LNCaP clone FGC (cell line): ENCODE results near the gene CNIH2.

Source experiments
- DNase-seq: peaks from one replicate; pipeline ENCODE4 v3.0.0-alpha.2; 2011; ENCODE audit warnings: low read depth
- H3K4me3 ChIP-seq: 2 replicates; pipeline ENCODE4 v1.5.1; 2011; ENCODE audit warnings: mild to moderate bottlenecking, low read depth, low read length, control low read depth
- TF ChIP-seq, protein P1 (sequence below): IDR thresholded peaks from 2 replicates; pipeline ENCODE4 v1.5.1; 2012; ENCODE audit warnings: mild to moderate bottlenecking; ENCODE audit not compliant: control insufficient read depth, insufficient read depth; ENCODE audit errors: extremely low read depth

CNIH2 gene

DNA sequence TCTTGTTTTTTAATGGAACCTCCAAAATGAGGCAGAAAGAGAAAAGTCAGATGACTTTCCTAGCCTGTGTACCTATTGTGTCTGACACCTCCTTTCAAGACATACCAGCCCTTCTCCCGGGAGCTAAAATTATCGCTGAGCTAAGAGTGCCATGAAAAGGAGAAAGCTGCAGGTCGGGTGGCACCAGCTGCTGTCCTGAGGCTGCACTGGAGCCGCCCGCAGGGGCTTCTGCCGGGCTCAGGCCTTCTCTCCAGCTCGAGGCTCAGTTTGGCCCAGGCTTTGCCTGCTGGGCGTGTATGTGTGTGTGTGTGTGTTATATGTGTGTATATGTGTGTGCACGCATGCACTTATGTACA, 37.2 kb upstream of the CNIH2 start:
- TF ChIP-seq, protein P1, sequence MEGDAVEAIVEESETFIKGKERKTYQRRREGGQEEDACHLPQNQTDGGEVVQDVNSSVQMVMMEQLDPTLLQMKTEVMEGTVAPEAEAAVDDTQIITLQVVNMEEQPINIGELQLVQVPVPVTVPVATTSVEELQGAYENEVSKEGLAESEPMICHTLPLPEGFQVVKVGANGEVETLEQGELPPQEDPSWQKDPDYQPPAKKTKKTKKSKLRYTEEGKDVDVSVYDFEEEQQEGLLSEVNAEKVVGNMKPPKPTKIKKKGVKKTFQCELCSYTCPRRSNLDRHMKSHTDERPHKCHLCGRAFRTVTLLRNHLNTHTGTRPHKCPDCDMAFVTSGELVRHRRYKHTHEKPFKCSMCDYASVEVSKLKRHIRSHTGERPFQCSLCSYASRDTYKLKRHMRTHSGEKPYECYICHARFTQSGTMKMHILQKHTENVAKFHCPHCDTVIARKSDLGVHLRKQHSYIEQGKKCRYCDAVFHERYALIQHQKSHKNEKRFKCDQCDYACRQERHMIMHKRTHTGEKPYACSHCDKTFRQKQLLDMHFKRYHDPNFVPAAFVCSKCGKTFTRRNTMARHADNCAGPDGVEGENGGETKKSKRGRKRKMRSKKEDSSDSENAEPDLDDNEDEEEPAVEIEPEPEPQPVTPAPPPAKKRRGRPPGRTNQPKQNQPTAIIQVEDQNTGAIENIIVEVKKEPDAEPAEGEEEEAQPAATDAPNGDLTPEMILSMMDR, result no peak
- H3K4me3 ChIP-seq, result no peak overlapping the region
- DNase-seq, result no peak

DNA sequence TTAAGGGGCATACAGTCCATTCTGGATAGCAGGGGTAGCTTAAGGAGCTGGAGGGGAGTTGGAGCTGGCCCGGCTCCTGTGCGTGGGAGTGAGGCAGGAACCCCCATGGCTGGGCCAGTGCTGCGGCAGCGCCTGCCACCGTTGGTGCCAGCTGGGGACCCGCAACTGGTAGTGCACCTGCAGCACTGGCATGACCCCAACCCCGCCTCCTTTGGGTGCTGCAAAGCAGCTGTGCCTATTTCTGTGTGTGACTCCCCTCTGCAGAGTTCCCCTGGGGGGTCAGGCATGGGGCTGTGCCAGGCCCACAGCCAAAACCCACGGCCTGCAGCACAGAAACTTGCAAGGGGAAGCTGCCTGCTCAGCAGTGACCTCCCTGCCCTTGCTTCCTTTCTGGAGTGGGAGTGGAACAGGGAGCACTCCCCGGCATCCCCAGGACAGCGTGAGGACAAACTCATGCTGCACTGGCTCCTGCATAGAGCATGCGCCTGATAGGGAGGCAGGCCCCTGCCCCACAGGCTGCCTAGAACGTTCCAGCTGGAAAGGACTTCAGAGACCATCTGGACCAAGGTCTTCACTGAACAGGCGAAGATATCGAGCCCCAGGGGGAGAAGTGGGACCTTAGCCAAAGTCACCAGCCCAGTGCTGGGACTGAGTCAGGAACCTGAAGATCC, 35.7 kb upstream of the CNIH2 start:
- no peak for DNase-seq
- H3K4me3 ChIP-seq, result no peak overlapping the region
- TF ChIP-seq, protein P1, result no peak

DNA sequence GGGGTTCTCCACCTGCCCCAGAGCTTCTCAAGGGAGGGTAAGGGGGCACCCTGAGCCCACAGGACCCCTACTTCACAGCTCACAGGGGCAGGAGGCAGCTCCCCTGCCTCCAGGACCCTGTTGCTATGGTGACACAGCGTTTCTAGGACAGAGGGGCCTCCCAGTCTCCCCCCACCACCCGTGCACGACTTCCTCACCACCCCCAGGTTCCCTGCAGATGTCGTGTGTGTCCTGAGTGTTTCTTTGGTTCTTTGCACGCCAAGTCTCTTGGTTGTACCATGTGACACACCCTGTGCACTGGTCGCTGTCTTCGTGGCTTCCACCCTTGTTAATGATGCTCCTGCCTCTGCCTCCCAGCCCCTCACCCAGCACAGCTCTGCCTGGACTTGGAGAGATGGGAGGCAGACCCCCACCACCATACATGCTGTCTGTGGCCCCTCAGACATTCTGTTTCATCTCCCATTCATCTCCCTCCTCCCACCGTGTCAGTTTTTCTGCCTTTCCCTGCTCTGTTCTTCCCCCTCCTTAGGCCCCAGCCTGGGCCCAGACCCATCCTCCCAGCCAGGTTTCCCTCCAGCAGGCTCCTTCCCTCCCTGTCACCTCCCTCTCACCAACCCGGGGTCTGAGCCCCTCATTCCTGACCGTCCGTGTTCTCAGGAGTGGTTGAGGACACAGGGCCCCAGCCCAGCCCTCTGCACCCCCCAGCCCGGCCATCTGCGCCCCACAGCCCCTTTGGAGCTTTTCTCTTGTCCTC, 34.0 kb upstream of the CNIH2 start:
- H3K4me3 ChIP-seq, result no peak overlapping the region
- DNase-seq, result no peak
- TF ChIP-seq, protein P1, result no peak

DNA sequence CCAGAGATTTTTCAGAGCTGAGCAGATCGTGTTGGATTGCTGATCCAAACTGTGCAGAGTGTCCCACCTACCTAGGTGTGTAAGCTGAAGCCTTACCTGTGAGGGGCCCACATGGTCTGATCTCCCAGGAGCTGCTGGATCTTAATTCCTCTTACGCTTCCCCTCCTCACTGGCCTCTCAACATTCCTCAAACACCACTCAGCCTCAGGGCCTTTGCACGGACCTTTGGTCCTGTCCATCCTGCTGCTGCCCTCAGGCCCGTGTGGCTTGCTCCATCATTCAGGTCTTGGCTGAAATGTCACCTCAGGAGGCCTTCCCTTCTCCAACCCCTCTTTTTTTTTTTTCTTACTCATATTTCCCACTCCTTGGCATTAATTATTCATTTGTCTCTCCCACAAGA, 30.7 kb upstream of the CNIH2 start:
- TF ChIP-seq, protein P1, result no peak
- H3K4me3 ChIP-seq, result no peak overlapping the region
- DNase-seq, result no peak

DNA sequence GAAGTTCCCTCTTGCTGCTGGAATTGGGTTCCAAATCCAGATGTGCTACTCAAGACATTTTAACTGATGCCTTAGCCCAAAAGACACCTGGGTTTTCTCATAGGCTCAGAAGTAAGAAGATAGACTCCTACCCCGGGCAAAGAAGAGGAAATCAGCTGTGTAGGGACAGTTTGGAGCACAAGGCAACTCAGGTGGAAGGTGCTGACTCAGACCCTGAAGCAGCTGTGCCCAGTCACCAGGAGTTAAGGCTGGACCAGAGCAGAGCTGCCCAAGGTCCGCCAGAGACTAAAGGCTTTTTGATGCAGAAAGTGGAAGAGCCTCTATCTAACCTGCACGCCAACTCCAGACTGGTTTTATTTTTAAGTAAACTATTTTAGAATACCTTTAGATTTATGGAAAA, 30.2 kb upstream of the CNIH2 start:
- TF ChIP-seq, protein P1, result no peak
- no peak overlapping the region for H3K4me3 ChIP-seq
- DNase-seq, result no peak

DNA sequence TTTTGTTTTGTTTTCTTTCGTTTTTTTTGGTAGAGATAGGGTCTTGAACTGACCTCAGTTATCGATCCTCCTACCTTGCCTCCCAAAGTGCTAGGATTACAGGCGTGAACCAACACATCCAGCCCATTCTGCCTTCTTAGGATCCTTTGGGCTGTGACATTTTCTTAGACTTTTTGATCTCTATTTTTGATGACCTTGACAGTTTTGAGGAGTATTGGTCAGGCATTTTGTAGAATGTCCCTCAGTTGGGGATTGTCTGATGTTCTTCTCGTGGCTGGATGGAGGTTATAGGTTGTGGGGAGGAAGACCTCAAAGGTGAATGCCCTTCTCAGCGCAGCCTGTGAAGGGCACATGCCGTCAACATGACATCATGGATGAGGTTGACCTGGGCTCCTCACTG, 29.1 kb upstream of the CNIH2 start:
- no peak overlapping the region for H3K4me3 ChIP-seq
- TF ChIP-seq, protein P1, result no peak
- DNase-seq, result no peak
